Measurements from ENCODE around the gene SLC15A3.

The SLC15A3 gene

DNA sequence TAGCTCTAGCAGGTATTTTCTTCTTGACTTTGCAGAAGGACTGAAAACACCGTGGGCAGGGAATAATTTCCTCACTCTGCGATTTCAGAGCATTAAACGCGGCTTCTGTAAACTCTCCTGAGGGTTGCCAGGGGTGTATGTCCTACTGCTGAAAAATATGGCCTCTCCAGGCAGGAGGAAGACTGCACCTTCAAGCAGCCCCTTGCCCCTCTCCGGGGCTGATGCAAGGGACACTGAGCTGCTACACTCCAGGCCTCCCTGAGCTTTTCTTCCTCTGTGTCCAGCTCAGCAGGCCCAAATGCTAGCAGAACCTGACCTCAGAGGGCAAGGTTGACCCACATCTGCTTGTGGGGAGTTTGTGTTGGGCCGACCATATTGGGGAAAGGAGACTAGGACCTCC is 21.7 kb upstream of the SLC15A3 start:
- Histone ChIP-seq H3K27me3 (ENCODE audit: control insufficient read depth in 1 of 2, insufficient read depth in 2 of 2, low read length in 2 of 2) (no peaks in the 10 kb centered on the region), H3K27ac (ENCODE audit: low read depth, low read length) (no peak overlapping the region), H3K36me3 (ENCODE audit: insufficient read depth, low read length) (no peaks in the 10 kb centered on the region), H3K9ac (ENCODE audit: low read length) (no peak overlapping the region), H3K4me1 (ENCODE audit: insufficient read depth, low read length) (no peaks in the 10 kb centered on the region), H3K9me3 (ENCODE audit: low read length) (no peaks in the 10 kb centered on the region), H3K4me3 (ENCODE audit: low read depth in 1 of 2, low read length in 2 of 2) (no peak overlapping the region)

DNA sequence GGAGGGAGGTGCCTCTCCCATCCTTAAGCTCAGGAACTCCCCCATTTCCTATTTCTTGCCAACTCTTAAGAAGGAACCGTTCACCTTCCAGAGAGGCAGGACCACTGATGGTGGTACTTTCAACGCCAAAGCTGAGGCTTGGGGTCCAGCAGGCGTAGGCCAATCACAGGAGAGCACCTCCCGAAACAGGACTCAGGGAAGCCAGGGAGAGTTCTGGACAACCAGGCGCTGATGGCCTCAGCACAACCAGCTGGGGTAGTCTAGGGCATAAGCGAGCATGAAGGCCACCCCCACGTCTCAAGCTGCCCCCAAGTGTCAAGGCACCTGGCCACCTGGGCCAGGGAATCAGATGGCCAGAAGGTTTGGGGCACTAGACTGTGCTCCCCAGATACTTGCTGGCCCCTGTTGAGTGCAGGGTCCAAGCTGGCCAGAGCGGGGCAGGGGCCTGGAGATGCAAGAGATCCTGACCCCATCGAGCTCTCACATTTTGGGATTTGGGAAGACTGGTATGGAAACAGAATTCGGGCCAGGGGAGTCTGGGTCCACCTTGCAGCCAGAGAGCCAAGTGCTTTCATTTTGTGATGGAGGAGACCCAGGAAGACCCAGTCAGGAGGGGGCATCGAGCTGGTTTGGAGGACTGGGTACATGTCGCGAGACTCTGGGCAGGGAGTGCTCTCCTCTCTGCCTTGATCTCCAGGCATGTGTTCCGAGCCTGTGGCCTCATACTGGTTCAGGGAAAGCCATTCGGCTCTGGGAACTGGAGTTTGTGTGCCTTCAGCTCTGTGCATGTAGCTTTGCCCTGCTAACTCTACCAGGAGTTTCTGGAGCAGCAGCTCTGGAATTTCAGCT is 20.4 kb upstream of the SLC15A3 start:
- H3K4me1 ChIP-seq (ENCODE audit: insufficient read depth, low read length), result no peaks in the 10 kb centered on the region
- no peak overlapping the region for H3K4me3 ChIP-seq (ENCODE audit: low read depth in 1 of 2, low read length in 2 of 2)

DNA sequence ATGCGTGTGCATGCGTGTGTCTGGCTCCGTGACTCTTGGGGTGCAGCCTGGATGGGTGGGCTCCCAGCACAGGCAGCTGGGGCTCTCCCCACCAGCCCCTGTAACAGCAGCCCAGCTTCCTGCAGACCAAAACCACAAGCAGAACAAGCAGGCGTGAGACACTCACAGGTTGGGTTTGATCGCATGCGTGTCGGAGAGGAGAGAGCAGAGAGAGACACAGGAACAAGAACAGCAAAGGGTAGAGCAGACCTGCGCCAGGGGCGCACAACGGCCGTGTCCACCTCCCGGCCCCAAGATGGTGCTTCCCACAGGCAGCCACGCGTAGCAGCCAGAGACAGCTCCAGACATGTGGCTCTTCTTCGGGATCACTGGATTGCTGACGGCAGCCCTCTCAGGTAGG is 19.5 kb upstream of the SLC15A3 start, which contains the start of gene CD6:
Gene CD6 (plus strand): TSS at position 161 of the 400 bp plus-strand sequence. CDS start 186 bp downstream, at position 347.
- H3K4me3 ChIP-seq (ENCODE audit: low read depth in 1 of 2, low read length in 2 of 2), result no peak within 1 kb of the TSS
- H3K27me3 ChIP-seq (ENCODE audit: control insufficient read depth in 1 of 2, insufficient read depth in 2 of 2, low read length in 2 of 2), result no peaks in the 10 kb centered on the region
- H3K36me3 ChIP-seq (ENCODE audit: insufficient read depth, low read length), result no peaks in the 10 kb centered on the region
- H3K9ac ChIP-seq (ENCODE audit: low read length), result no peak within 1 kb of the TSS
- H3K4me1 ChIP-seq (ENCODE audit: insufficient read depth, low read length), result no peaks in the 10 kb centered on the region
- H3K27ac ChIP-seq (ENCODE audit: low read depth, low read length), result no peak within 1 kb of the TSS
- H3K9me3 ChIP-seq (ENCODE audit: low read length), result no peaks in the 10 kb centered on the region

More for the DNA sequence above, 20.4 kb upstream of the SLC15A3 start:
- Histone ChIP-seq H3K9ac (ENCODE audit: low read length) (no peak overlapping the region), H3K27ac (ENCODE audit: low read depth, low read length) (no peak overlapping the region), H3K36me3 (ENCODE audit: insufficient read depth, low read length) (no peaks in the 10 kb centered on the region), H3K9me3 (ENCODE audit: low read length) (no peaks in the 10 kb centered on the region), H3K27me3 (ENCODE audit: control insufficient read depth in 1 of 2, insufficient read depth in 2 of 2, low read length in 2 of 2) (no peaks in the 10 kb centered on the region)

DNA sequence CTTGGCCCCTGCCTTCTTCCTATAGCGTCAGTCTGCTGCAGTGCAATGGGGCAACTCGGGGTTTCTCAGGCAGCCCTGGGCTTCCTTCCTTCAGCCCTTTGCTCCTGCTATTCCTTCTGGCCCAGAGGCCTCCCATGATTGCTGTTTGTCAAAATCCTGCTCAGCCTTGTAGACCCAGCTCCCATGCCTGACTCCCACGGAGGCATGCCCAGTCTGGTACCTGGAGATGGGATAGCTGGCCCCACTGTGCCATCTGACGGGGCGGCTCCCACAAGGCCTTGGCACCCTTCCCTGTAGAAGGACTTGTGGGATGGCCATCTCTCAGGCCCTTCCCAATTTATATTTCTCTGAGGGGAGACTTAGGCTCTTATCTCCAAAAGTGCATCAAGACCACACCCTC is 18.9 kb upstream of the SLC15A3 start:
- Histone ChIP-seq H3K27ac (ENCODE audit: low read depth, low read length) (no peak overlapping the region), H3K4me3 (ENCODE audit: low read depth in 1 of 2, low read length in 2 of 2) (no peak overlapping the region), H3K27me3 (ENCODE audit: control insufficient read depth in 1 of 2, insufficient read depth in 2 of 2, low read length in 2 of 2) (no peaks in the 10 kb centered on the region), H3K9ac (ENCODE audit: low read length) (no peak overlapping the region), H3K9me3 (ENCODE audit: low read length) (no peaks in the 10 kb centered on the region), H3K4me1 (ENCODE audit: insufficient read depth, low read length) (no peaks in the 10 kb centered on the region), H3K36me3 (ENCODE audit: insufficient read depth, low read length) (no peaks in the 10 kb centered on the region)

DNA sequence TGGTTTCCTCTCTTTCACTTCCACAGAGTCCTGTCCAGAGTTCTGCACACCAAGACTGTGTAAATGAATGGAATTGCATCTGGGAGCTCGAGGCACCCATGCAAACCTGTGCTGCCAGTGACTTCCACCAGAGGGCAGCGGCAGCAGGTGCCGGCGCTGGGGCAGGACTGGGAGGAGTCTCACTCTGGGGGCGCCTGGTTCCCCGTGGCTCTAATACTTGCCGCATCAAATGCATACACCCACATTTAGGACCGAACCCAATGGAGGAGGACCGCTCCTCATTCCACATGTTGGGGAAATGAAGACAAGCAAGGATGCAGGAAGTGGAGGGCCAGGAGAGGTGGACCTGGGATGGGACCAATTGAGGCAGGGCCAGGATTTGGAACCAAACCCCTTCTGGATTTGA is 18.4 kb upstream of the SLC15A3 start:
- H3K36me3 ChIP-seq (ENCODE audit: insufficient read depth, low read length), result no peaks in the 10 kb centered on the region
- H3K9me3 ChIP-seq (ENCODE audit: low read length), result no peaks in the 10 kb centered on the region
- H3K9ac ChIP-seq (ENCODE audit: low read length), result no peak overlapping the region
- no peak overlapping the region for H3K27ac ChIP-seq (ENCODE audit: low read depth, low read length)
- H3K4me1 ChIP-seq (ENCODE audit: insufficient read depth, low read length), result no peaks in the 10 kb centered on the region
- no peak overlapping the region for H3K4me3 ChIP-seq (ENCODE audit: low read depth in 1 of 2, low read length in 2 of 2)
- H3K27me3 ChIP-seq (ENCODE audit: control insufficient read depth in 1 of 2, insufficient read depth in 2 of 2, low read length in 2 of 2), result no peaks in the 10 kb centered on the region

DNA sequence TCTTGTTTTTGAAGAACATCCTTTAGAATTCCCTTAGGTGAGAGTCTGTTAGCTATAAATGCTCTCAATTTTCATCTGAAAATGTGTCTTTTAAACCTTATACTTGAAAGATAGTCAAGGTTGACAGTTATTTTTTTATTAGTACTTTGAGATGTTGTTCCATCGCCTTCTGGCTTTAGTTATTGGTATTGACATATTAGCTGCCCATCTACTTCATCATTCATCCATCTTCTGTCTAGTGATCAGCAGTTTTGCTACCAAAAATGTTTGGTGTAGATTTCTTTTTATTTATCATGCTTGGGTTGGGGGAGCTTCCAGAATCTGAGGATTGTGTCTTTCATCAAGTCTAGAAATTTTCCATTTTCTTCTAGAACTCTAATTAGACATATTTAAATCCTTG is 16.2 kb upstream of the SLC15A3 start:
- Histone ChIP-seq H3K4me3 (ENCODE audit: low read depth in 1 of 2, low read length in 2 of 2) (no peak overlapping the region), H3K9me3 (ENCODE audit: low read length) (no peaks in the 10 kb centered on the region), H3K9ac (ENCODE audit: low read length) (no peak overlapping the region), H3K27ac (ENCODE audit: low read depth, low read length) (no peak overlapping the region), H3K4me1 (ENCODE audit: insufficient read depth, low read length) (no peaks in the 10 kb centered on the region), H3K36me3 (ENCODE audit: insufficient read depth, low read length) (no peaks in the 10 kb centered on the region), H3K27me3 (ENCODE audit: control insufficient read depth in 1 of 2, insufficient read depth in 2 of 2, low read length in 2 of 2) (no peaks in the 10 kb centered on the region)

DNA sequence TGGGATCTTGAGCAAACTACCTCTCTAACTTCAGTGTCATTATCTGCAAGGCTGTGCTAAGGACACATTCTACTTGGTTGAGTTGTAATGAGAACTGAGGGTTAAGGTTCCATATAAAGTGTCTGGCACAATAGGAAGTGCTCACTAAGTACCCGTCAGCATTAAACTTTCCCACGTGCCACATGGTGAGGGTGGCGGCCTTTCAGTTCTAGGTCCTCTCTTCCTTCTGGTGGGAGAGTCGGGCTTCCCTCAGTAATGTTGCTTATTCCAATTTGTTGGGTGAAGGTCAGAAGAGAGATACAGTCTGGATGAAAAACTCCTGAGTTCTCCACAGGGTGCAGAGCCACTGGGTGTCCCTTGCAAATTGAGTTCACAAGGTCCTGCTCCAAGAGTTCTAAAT is 14.9 kb upstream of the SLC15A3 start:
- H3K27me3 ChIP-seq (ENCODE audit: control insufficient read depth in 1 of 2, insufficient read depth in 2 of 2, low read length in 2 of 2), result no peaks in the 10 kb centered on the region
- no peak overlapping the region for H3K9ac ChIP-seq (ENCODE audit: low read length)
- H3K4me1 ChIP-seq (ENCODE audit: insufficient read depth, low read length), result no peaks in the 10 kb centered on the region
- no peaks in the 10 kb centered on the region for H3K36me3 ChIP-seq (ENCODE audit: insufficient read depth, low read length)
- H3K4me3 ChIP-seq (ENCODE audit: low read depth in 1 of 2, low read length in 2 of 2), result no peak overlapping the region
- H3K27ac ChIP-seq (ENCODE audit: low read depth, low read length), result no peak overlapping the region
- H3K9me3 ChIP-seq (ENCODE audit: low read length), result no peaks in the 10 kb centered on the region

DNA sequence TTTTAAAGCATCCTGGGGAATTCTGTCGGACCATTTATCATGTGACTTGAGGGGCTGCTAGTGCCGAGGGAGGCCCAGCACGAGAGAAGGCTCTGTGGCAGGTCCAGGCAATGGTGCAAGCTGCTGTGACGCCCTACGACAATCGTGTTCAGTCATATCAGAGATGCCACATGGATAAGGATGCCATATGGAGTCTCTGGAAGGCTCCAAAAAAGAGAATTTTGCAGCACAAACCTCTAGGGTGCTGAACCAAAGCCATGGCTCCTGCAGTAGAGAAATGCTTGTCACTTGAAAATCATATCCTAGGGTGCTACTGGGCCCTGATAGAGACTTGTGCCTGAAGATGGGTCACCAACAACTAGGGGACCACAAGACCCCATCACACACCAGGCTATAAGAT is 12.8 kb upstream of the SLC15A3 start:
- Histone ChIP-seq H3K27me3 (ENCODE audit: control insufficient read depth in 1 of 2, insufficient read depth in 2 of 2, low read length in 2 of 2) (no peaks in the 10 kb centered on the region), H3K9me3 (ENCODE audit: low read length) (no peaks in the 10 kb centered on the region), H3K27ac (ENCODE audit: low read depth, low read length) (no peak overlapping the region), H3K36me3 (ENCODE audit: insufficient read depth, low read length) (no peaks in the 10 kb centered on the region), H3K4me1 (ENCODE audit: insufficient read depth, low read length) (no peaks in the 10 kb centered on the region), H3K9ac (ENCODE audit: low read length) (no peak overlapping the region), H3K4me3 (ENCODE audit: low read depth in 1 of 2, low read length in 2 of 2) (no peak overlapping the region)

DNA sequence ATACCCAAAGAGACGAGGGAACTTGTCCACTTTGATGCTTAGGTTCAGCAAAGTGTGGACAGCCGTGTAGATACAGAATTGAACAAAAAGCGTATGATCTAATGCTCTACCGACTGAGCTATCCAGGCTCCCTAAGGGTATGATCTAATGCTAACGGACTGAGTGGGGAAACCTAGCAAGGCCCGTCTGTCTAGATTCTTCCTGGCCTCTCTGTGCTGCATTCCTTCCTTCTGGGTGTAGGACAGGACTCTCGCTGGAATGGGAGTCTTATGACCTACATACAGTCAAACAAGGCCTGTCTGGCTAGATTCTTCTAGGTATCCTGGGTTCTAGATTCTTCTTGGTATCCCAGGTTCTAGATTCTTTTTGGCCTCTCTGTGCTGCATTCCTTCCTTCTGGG is 8.4 kb upstream of the SLC15A3 start:
- no peaks in the 10 kb centered on the region for H3K36me3 ChIP-seq (ENCODE audit: insufficient read depth, low read length)
- H3K4me1 ChIP-seq (ENCODE audit: insufficient read depth, low read length), result no peaks in the 10 kb centered on the region
- no peak overlapping the region for H3K9ac ChIP-seq (ENCODE audit: low read length)
- no peaks in the 10 kb centered on the region for H3K27me3 ChIP-seq (ENCODE audit: control insufficient read depth in 1 of 2, insufficient read depth in 2 of 2, low read length in 2 of 2)
- no peak overlapping the region for H3K4me3 ChIP-seq (ENCODE audit: low read depth in 1 of 2, low read length in 2 of 2)
- H3K9me3 ChIP-seq (ENCODE audit: low read length), result no peaks in the 10 kb centered on the region
- H3K27ac ChIP-seq (ENCODE audit: low read depth, low read length), result no peak overlapping the region

DNA sequence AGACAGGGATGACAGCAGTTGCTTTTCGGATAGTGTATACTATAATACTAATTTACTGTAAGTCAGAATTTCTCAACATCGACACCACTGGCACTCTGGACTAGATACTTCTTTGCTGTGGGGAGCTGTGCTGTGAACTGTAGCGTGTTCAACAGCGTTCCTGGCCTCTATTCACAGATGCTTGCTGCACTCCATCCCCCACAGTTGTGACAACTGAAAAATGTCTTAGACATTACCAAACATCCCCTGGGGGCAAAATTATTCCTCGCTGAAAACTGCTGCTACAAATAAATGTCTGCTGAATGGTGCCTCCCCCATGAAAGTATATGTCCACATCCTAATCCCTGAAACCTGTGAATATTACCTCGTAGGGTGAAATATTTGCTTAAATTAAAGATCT is 7.5 kb upstream of the SLC15A3 start:
- H3K27me3 ChIP-seq (ENCODE audit: control insufficient read depth in 1 of 2, insufficient read depth in 2 of 2, low read length in 2 of 2), result no peaks in the 10 kb centered on the region
- no peak overlapping the region for H3K27ac ChIP-seq (ENCODE audit: low read depth, low read length)
- H3K9ac ChIP-seq (ENCODE audit: low read length), result no peak overlapping the region
- H3K36me3 ChIP-seq (ENCODE audit: insufficient read depth, low read length), result no peaks in the 10 kb centered on the region
- H3K9me3 ChIP-seq (ENCODE audit: low read length), result no peaks in the 10 kb centered on the region
- no peak overlapping the region for H3K4me3 ChIP-seq (ENCODE audit: low read depth in 1 of 2, low read length in 2 of 2)
- no peaks in the 10 kb centered on the region for H3K4me1 ChIP-seq (ENCODE audit: insufficient read depth, low read length)

DNA sequence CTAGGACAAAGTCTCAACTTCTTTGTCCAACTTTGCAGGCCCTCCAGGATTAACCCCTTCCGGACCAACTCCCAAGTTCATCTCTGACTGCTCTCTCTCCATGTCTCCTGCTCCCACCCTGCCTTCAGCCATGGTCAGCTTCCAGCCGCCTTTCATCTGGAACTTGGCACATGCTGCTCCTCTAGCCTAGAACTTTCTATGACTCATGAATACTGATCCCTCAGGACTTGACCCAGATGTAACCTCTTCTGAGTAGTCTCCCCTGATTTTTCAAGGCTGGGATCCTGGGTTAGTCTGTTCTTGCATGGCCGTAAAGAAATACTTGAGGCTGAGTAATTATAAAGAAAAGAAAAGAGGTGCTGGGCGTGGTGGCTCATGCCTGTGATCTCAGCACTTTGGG is 5.2 kb upstream of the SLC15A3 start:
- Histone ChIP-seq H3K27ac (ENCODE audit: low read depth, low read length) (no peak overlapping the region), H3K9ac (ENCODE audit: low read length) (no peak overlapping the region), H3K27me3 (ENCODE audit: control insufficient read depth in 1 of 2, insufficient read depth in 2 of 2, low read length in 2 of 2) (no peaks in the 10 kb centered on the region), H3K4me1 (ENCODE audit: insufficient read depth, low read length) (peaks cover 6% of the 10 kb centered on the region), H3K9me3 (ENCODE audit: low read length) (no peaks in the 10 kb centered on the region), H3K36me3 (ENCODE audit: insufficient read depth, low read length) (no peaks in the 10 kb centered on the region), H3K4me3 (ENCODE audit: low read depth in 1 of 2, low read length in 2 of 2) (no peak overlapping the region)

DNA sequence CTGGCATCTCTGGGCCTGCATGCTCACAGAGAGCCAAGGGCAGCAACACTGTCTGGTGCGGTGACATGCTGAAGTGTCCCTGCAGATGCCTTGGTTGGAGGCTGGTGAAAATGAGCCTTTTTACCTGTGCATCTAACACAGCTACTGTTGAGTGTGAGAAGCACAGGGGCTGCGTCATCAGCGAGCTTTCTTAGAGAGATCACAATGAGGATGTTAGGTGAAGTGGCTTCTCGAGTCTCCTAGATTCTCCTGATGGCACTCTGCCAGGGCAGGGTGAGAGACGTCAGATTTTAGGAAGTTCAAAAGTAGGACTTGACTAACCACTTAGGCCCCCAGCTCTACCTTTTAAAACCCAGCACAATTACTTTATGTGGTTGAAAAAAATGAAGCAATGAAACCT is 3.6 kb upstream of the SLC15A3 start:
- Histone ChIP-seq H3K4me1 (ENCODE audit: insufficient read depth, low read length) (peaks cover 6% of the 10 kb centered on the region), H3K36me3 (ENCODE audit: insufficient read depth, low read length) (no peaks in the 10 kb centered on the region)

More for the DNA sequence above, 3.6 kb upstream of the SLC15A3 start:
- no peaks in the 10 kb centered on the region for H3K9me3 ChIP-seq (ENCODE audit: low read length)
- no peak overlapping the region for H3K4me3 ChIP-seq (ENCODE audit: low read depth in 1 of 2, low read length in 2 of 2)
- H3K9ac ChIP-seq (ENCODE audit: low read length), result no peak overlapping the region
- H3K27me3 ChIP-seq (ENCODE audit: control insufficient read depth in 1 of 2, insufficient read depth in 2 of 2, low read length in 2 of 2), result no peaks in the 10 kb centered on the region
- H3K27ac ChIP-seq (ENCODE audit: low read depth, low read length), result no peak overlapping the region
